IPS DF 4.7 (cell line): ENCODE measurements around the gene LMNTD2.
"Not testable (repeated sequence)": the region's sequence is repeated elsewhere in the genome, so short reads cannot be mapped to it uniquely, and the experiment has no call there.

Experiments
- DNase-seq: peaks from one replicate; pipeline ENCODE4 v3.0.0-alpha.2; 2013; ENCODE audit warnings: low spot score; ENCODE audit errors: extremely low read depth

The LMNTD2 gene

DNA sequence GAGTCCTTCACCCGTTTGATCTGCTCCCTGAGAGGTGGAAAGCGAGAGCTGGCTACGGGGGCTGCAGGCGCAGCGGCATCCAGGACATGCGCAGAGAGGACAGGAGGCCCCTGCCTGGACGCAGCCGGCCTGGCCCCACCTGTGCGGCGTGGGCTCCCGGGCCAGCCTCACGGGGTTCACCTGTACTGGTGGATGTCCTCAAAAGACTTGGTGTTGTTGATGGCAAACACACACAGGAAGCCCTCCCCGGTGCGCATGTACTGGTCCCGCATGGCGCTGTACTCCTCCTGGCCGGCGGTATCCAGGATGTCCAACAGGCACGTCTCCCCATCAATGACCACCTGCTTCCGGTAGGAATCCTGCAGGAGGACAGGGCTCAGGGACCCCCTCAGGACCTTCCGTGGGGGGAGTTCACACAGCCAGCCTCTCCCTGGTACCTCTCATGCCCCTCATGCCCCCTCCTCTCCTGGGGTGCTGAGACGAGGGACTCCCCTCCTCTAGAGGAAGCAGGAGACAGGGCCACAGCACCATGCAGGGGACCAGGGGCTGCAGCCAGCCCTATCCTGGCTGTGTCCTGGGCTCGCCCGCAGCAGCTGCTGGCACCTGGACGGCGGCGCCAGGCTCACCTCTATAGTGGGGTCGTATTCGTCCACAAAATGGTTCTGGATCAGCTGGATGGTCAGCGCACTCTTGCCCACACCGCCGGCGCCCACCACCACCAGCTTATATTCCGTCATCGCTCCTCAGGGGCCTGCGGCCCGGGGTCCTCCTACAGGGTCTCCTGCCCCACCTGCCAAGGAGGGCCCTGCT lies 26.7 kb downstream of the LMNTD2 start:
- DNase-seq = no peak

GRCh38 chr11:532986-533585 lies 27.5 kb downstream of the LMNTD2 start:
- no peak for DNase-seq

DNA sequence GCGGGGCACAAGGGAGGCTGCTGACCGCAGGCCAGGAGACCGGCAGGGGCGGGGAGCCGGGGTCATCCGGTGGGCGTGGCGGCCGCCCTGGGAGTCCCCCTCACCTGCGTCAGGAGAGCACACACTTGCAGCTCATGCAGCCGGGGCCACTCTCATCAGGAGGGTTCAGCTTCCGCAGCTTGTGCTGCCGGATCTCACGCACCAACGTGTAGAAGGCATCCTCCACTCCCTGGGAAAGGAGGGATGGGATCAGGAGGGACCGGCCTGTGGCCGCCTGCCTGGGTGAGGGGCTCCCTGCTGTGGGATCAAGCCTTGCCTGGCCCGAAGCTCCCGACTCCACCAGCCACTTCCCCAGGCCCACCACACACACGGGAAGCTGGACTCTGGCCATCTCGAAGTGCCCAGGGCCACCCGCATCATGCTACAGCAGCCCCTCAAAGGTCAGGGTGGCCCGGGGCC lies 28.0 kb downstream of the LMNTD2 start:
- no peak for DNase-seq

GRCh38 chr11:531919-532526 lies 28.5 kb downstream of the LMNTD2 start:
- DNase-seq = no peak

DNA sequence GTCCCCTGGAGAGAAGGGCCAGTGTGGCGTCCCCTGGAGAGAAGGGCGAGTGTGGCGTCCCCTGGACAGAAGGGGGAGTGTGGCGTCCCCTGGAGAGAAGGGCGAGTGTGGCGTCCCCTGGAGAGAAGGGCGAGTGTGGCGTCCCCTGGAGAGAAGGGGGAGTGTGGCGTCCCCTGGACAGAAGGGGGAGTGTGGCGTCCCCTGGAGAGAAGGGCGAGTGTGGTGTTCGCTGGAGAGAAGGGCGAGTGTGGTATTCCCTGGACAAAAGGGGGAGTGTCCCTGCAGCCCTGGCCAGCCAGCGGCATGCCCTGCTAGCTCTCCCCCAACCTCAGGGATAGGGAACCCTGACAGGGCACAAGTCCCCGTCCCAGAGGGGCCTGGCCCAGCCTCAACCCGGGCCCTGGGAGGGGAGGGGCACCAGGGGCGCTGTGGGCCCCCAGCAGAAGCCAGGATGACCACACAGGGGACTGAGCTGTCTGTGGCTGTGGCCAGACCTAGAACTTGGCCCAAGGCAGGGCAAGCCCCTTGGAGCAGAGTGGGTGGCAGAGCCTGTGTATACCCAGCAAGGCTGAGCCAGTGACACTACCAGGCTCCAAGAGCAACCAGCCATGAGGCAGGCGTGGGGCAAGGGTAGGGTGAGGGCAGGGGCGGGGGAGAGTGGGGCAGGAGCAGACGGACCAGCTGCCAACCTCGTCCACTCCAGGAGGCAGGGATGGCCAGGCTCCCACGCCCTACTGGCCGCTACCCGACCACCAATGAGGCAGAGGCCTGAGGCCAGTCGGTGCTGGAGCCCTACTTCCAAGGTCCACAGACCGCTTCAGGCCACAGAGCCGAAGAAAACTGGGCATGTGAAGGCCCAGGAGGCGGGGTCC lies 29.3 kb downstream of the LMNTD2 start:
- no peak for DNase-seq

GRCh38 chr11:529728-530411 lies 30.7 kb downstream of the LMNTD2 start:
- no peak for DNase-seq

DNA sequence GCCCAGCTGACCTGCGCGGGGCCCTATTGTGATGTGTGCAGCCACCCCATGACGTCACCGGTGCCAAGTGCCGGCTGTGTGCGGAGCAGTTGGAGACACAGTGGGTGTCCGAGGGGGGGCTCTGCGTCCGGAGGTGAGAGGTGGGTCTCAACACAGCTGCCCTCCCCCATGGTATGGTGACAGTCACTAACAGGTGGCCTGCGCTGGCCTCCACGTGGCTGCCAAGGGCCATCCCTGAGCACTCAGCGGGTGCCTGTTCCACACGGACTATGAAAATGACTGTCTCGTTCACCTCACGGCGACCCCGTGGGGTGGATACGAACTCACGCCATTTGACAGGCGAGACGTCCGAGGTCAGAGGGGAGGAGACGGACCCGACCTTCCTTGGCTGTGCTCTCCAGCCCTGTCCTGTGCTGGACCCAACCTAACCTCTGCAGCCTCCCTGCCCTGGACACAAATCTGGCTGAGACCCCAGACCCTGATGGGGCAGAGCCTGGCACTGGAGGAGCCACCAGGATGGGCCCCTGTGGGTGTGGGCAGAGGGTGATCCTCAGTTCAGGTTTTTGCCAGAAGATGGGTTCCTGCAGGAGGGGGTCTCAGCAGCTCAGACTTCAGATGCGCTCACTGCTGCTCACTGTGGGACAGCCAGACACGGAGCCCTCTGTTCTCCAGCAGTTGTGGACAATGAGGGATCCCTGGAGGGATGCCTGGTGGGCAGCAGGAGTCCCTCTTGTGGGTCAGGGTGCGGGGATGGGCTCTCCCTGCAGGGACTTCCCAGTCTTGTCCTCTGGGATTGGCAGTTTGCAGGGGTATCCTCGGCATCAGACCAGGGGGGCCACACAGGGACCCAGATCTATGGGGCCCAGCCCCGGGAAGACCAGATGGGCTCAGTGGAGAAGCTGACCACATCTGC lies 31.5 kb downstream of the LMNTD2 start:
- DNase-seq = no peak

DNA sequence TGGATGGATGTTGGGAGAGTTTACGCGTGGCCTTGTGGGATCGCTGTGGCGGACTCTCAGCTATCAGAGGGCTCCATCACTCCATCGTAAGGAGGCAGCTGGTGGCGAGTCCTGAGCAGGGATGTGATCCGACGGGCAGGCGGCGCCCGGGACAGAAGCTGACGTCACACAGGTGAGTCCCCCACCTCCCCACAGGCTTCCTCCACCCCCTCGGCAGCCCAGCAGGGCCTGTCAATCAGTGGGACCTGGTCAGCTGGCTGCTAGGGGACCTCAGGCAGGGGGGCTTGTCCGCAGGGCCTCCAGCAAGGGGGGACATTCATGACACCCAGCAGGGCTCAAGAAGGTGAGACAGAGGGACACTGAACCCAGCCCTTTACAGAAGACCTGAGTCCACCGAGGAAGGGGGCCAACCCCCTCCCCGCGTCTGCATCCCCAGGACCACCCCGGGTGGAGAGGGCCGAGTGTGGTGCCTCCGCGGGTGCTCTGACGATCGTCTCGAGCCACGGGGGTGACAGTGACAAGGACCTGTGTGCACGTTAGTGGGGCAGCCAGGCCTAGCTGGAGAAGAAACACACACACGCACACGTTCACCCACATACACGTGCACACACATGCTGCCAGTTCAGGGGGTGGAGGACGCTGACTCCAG lies 32.2 kb downstream of the LMNTD2 start:
- DNase-seq = no peak

DNA sequence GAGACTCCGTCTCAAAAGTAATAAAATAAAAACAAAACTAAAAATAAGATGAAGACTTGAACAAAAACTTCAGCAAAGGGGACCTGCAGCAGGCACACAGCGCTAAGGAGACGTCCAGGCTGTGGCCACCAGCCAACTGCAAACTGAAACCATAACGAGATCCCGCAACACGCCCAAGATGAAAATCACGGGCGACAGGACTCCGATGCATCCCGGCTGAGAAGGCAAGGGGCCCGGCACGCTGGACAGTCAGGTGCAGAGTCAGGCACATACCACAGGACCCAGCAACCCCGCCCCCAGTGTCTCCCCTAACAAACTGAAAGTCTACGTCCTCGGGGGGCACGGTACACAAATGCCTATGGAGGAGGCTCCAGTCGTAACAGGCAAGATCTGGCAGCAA lies 34.3 kb downstream of the LMNTD2 start:
- no peak for DNase-seq

DNA sequence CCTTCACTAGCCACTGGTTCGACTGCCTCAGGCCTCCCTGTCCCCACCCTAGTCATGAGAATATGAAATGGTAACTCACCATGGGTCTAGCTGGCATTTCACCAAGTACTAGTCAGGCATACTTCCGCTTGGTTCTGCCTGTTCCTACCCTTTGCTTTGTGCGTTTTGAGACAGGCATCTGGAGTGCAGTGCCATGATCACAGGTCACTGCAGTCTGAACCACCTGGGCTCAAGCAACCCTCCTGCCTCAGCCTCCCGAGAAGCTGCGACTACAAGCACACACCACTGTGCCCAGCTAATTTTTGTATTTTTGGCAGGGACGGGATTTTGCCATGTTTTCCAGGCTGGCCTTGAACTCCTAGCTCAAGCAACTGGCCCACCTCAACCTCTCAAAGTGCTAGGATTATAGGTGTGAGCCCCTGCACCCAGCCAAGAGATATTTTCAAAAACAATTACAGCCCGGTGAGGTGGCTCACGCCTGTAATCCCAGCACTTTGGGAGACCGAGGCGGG lies 39.3 kb downstream of the LMNTD2 start:
- DNase-seq = no peak

- no peak for DNase-seq
Observed at GRCh38 chr11:520428-521176, 39.9 kb downstream of the LMNTD2 start.

DNA sequence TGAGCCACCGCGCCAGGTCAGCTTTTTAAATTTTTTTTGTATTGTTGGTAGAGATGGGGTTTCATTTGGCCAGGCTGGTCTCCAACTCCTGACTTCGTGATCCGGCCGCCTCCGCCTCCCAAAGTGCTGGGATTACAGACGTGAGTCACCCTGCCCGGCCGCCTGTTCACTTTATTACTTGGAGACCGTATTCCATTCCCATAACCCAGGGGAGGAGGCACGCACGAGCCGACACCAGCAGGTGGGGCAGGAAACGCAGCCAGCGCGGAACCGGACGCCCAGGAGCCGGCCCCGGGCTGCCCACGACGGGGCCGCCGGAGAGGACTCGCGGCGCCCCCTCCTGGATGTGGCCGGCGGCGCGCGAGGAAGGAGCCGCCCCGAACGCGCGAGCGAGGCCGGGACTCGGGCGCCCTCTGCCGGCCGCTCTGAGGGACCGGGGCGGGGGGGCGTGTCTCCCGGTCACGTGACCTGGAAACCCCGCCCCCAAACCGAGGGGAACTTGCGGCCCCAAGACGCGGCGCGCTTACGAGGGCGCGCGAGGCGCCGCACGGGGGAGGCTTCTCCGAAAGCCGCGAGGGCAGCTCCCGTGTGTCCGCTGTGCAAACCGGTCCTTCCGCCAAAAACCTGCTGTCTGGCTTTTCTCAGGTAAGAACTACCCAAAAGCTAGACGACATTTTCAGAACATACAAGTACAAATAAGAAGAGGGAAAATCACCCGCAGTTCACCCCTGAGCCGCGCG lies 41.9 kb downstream of the LMNTD2 start:
- DNase-seq = no peak

GRCh38 chr11:516918-517685 lies 43.4 kb downstream of the LMNTD2 start:
- DNase-seq = not testable (repeated sequence)

GRCh38 chr11:516400-516799 lies 44.1 kb downstream of the LMNTD2 start:
- no peak for DNase-seq

DNA sequence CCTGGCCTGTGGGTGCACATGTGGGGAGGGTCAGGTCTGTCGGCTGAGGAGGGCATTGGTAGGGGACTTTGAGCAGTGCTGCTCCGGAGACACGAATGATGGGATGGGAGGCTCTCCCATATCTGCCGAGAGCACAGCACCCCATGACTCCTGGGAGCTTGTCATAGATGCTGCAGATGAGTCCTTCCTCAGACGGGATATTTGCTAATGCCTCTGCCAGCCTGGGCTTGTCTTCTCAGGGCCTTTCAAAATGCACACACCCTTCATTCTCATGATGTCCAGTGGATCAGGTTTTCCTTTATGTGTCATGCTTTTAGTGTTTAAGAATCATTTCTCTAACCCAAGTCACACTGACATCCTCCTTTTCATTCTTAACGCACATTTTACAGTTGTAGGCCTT lies 45.4 kb downstream of the LMNTD2 start:
- DNase-seq = no peak

GRCh38 chr11:514606-515005 lies 45.9 kb downstream of the LMNTD2 start:
- no peak for DNase-seq
